Neural progenitor cell (in vitro differentiated cells): ENCODE measurements around the gene PFDN4. TPM values are rescaled to one million over a fixed set of nuclear protein-coding genes. Genes with fewer than 3 reads are reported as not detected.

Experiments used
- DNase-seq: peaks from one replicate; pipeline ENCODE4 v3.0.0-alpha.2; 2016; ENCODE audit warnings: low spot score
- H2AFZ ChIP-seq: fragments of 200-600 bp; sonication (generic); replicated peaks from 2 replicates; pipeline ENCODE4 v1.6.1; 2016; ENCODE audit warnings: antibody characterized with exemption
- H3F3A ChIP-seq: fragments of 200-600 bp; sonication (generic); 2 replicates; pipeline ENCODE4 v1.6.1; 2016; ENCODE audit warnings: antibody characterized with exemption, low read depth
- H3K27ac ChIP-seq: fragments of 200-600 bp; sonication (generic); 2 replicates; pipeline ENCODE4 v1.5.1; 2016; ENCODE audit warnings: mild to moderate bottlenecking
- H3K27me3 ChIP-seq: fragments of 200-600 bp; sonication (generic); 2 replicates; pipeline ENCODE4 v1.6.1; 2016; ENCODE audit warnings: mild to moderate bottlenecking, moderate library complexity
- H3K36me3 ChIP-seq: fragments of 200-600 bp; sonication (generic); 2 replicates; pipeline ENCODE4 v1.5.1; 2016
- H3K4me1 ChIP-seq: fragments of 200-600 bp; sonication (generic); 2 replicates; pipeline ENCODE4 v1.6.1; 2016; ENCODE audit warnings: mixed run types
- H3K4me2 ChIP-seq: fragments of 200-600 bp; sonication (generic); 2 replicates; pipeline ENCODE4 v1.6.1; 2016
- H3K4me3 ChIP-seq: fragments of 200-600 bp; sonication (generic); 2 replicates; pipeline ENCODE4 v1.5.1; 2016
- H3K79me2 ChIP-seq: fragments of 200-600 bp; sonication (generic); 2 replicates; pipeline ENCODE4 v1.6.1; 2016; ENCODE audit warnings: low read depth
- H3K9ac ChIP-seq: fragments of 200-600 bp; sonication (generic); 2 replicates; pipeline ENCODE4 v1.6.1; 2016
- H3K9me3 ChIP-seq: fragments of 200-600 bp; sonication (generic); 2 replicates; pipeline ENCODE4 v1.5.1; 2016; ENCODE audit warnings: low read depth
- H4K20me1 ChIP-seq: fragments of 200-600 bp; sonication (generic); 2 replicates; pipeline ENCODE4 v1.6.1; 2016; ENCODE audit warnings: low read depth
- H3K27ac Mint-ChIP-seq: 3 replicates; pipeline ENCODE4 v1.8.0; 2021; ENCODE audit warnings: mixed read lengths
- H3K27me3 Mint-ChIP-seq: 2 replicates; pipeline ENCODE4 v1.8.0; 2022; ENCODE audit warnings: low read depth, mild to moderate bottlenecking, inconsistent platforms, moderate library complexity, mixed read lengths; ENCODE audit not compliant: insufficient read depth
- H3K36me3 Mint-ChIP-seq: 3 replicates; pipeline ENCODE4 v1.8.0; 2021; ENCODE audit warnings: mixed read lengths
- H3K4me1 Mint-ChIP-seq: 3 replicates; pipeline ENCODE4 v1.8.0; 2021; ENCODE audit warnings: mixed read lengths
- H3K4me3 Mint-ChIP-seq: 3 replicates; pipeline ENCODE4 v1.8.0; 2021; ENCODE audit warnings: mild to moderate bottlenecking, moderate library complexity, mixed read lengths
- H3K9me3 Mint-ChIP-seq: 3 replicates; pipeline ENCODE4 v1.8.0; 2020; ENCODE audit warnings: mixed read lengths
- EZH2 ChIP-seq: fragments of 200-600 bp; sonication (generic); IDR thresholded peaks from 2 replicates; pipeline ENCODE4 v1.6.1; 2017; ENCODE audit warnings: antibody characterized with exemption, mild to moderate bottlenecking, moderate library complexity
- EZH2phosphoT487 ChIP-seq: fragments of 200-600 bp; sonication (generic); IDR thresholded peaks from 2 replicates; pipeline ENCODE4 v1.6.1; 2017; ENCODE audit warnings: antibody characterized with exemption
- total RNA-seq: library from RNA; depleted of rRNA; stranded (reverse); fragments of >200 nt; gene quantifications from 2 replicates; pipeline ENCODE4 v1.2.3, GENCODE V29; 2015; ENCODE audit warnings: low replicate concordance
- TF ChIP-seq, protein P1 (sequence below): fragments of 200-600 bp; sonication (generic); IDR thresholded peaks from 2 replicates; pipeline ENCODE4 v1.5.1; 2017; ENCODE audit warnings: antibody characterized with exemption, mild to moderate bottlenecking

Gene PFDN4
- total RNA-seq, 1 donor from 2014 or later: 597 TPM

DNA sequence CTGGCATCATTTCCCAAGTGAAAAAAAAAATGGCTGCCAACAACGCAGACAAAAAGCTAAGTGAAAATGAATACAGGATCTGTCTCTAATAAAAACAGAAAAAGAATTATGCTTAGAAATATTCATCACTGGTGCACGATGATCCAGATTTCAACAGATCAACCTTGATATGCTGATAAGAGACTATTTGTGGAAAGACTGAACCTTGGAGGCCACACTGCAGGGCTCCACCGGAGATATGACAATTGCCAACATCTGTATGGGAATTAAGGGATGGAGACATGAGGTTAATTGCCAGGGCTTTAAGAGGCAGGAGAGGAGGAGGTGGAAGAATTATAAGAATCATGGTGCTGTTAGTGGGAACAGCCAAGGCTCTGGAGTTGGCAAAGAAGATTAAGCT, 48.3 kb downstream of the PFDN4 start:
- Mint-ChIP-seq H3K36me3 (peaks cover under 1% of the 10 kb centered on the region), H3K27me3 (peaks cover 2% of the 10 kb centered on the region), H3K9me3 (peaks cover under 1% of the 10 kb centered on the region), H3K4me1 (peaks cover 12% of the 10 kb centered on the region), H3K27ac (no peak overlapping the region), H3K4me3 (no peak overlapping the region)
- no peaks in the 10 kb centered on the region for H3K4me1 ChIP-seq
- no peak overlapping the region for H3K4me2 ChIP-seq
- no peaks in the 10 kb centered on the region for H3K79me2 ChIP-seq
- no peak for DNase-seq
- no peaks in the 10 kb centered on the region for H4K20me1 ChIP-seq
- H3F3A ChIP-seq: no peaks in the 10 kb centered on the region
- H3K4me3 ChIP-seq: no peak overlapping the region
- no peaks in the 10 kb centered on the region for H3K36me3 ChIP-seq
- no peak overlapping the region for H3K9ac ChIP-seq
- no peaks in the 10 kb centered on the region for H3K27me3 ChIP-seq
- no peak for TF ChIP-seq EZH2
- no peak for TF ChIP-seq EZH2phosphoT487
- TF ChIP-seq, protein P1, sequence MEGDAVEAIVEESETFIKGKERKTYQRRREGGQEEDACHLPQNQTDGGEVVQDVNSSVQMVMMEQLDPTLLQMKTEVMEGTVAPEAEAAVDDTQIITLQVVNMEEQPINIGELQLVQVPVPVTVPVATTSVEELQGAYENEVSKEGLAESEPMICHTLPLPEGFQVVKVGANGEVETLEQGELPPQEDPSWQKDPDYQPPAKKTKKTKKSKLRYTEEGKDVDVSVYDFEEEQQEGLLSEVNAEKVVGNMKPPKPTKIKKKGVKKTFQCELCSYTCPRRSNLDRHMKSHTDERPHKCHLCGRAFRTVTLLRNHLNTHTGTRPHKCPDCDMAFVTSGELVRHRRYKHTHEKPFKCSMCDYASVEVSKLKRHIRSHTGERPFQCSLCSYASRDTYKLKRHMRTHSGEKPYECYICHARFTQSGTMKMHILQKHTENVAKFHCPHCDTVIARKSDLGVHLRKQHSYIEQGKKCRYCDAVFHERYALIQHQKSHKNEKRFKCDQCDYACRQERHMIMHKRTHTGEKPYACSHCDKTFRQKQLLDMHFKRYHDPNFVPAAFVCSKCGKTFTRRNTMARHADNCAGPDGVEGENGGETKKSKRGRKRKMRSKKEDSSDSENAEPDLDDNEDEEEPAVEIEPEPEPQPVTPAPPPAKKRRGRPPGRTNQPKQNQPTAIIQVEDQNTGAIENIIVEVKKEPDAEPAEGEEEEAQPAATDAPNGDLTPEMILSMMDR: no peak
- no peak overlapping the region for H2AFZ ChIP-seq
- H3K27ac ChIP-seq: no peak overlapping the region
- H3K9me3 ChIP-seq: no peaks in the 10 kb centered on the region

DNA sequence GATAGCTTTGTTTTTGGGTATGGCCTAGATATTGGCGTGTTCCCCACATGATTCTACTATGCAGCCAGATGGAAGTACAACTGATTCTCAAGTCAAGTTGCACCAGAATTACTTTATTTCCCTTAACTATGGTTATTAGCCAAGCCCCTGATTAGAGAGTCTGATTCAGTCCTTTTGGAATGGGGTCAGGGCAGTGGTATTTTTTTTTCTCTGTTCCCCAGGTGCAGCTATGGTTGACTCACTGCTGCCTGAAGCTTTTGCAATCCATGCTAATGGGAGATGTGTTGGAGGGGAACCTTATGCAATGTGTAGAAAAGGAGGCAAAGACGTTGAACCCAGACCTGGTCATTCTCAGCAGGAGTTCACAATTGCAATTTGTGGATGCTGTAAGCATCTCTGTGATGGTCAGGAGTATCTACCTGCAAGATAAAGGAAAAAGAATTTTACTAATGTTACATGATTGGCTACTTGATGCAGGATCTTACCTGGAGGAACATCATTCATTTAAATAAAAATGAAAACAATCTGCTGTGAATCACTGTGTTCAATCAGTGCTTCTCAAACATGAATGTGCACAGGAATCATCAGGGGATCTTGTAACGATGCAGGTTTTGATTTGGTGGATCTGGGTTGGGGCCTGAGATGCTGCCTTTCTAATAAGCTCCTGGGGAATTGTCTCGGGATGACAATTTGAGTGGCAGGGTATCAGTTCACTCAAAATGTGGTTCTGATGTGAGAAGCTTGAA, 49.4 kb downstream of the PFDN4 start:
- peaks cover 2% of the 10 kb centered on the region for H3K27me3 Mint-ChIP-seq
- peaks cover 11% of the 10 kb centered on the region for H3K4me1 Mint-ChIP-seq
- Histone ChIP-seq H2AFZ (no peak overlapping the region), H3F3A (no peaks in the 10 kb centered on the region), H3K79me2 (no peaks in the 10 kb centered on the region), H3K9ac (no peak overlapping the region), H3K4me3 (no peak overlapping the region), H3K36me3 (no peaks in the 10 kb centered on the region), H3K9me3 (no peaks in the 10 kb centered on the region), H3K4me2 (no peak overlapping the region), H3K27ac (no peak overlapping the region), H3K27me3 (no peaks in the 10 kb centered on the region), H3K4me1 (no peaks in the 10 kb centered on the region), H4K20me1 (no peaks in the 10 kb centered on the region)
- H3K27ac Mint-ChIP-seq: no peak overlapping the region
- no peaks in the 10 kb centered on the region for H3K9me3 Mint-ChIP-seq
- no peak overlapping the region for H3K4me3 Mint-ChIP-seq
- TF ChIP-seq, protein P1: no peak
- TF ChIP-seq EZH2 (no peak), EZH2phosphoT487 (no peak)
- DNase-seq: no peak
- H3K36me3 Mint-ChIP-seq: no peaks in the 10 kb centered on the region

DNA sequence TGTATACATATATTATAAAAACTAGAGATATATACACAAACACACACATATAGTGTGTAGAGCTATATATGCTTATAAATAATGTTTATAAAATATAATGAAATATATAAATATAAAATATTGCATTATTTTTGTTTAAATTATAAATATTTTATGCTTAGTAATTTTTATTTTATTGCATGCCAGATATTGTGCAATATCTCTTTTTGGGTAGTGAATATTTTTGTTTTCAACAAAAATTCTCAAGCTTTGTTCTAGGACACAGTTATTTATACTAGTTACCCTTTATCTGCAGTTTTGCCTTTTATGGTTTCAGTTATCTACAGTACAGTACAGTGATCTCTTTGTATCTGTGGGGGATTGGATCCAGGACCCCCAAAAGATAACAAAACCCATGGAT, 52.2 kb downstream of the PFDN4 start:
- H3K36me3 Mint-ChIP-seq: no peaks in the 10 kb centered on the region
- Histone ChIP-seq H2AFZ (no peak overlapping the region), H3K27ac (no peak overlapping the region), H3K4me1 (no peaks in the 10 kb centered on the region), H3F3A (no peaks in the 10 kb centered on the region), H3K79me2 (no peaks in the 10 kb centered on the region), H3K9me3 (no peaks in the 10 kb centered on the region), H4K20me1 (no peaks in the 10 kb centered on the region), H3K4me3 (no peak overlapping the region), H3K36me3 (no peaks in the 10 kb centered on the region), H3K4me2 (no peak overlapping the region), H3K9ac (no peak overlapping the region), H3K27me3 (no peaks in the 10 kb centered on the region)
- peaks cover 17% of the 10 kb centered on the region for H3K4me1 Mint-ChIP-seq
- no peak overlapping the region for H3K4me3 Mint-ChIP-seq
- H3K9me3 Mint-ChIP-seq: no peaks in the 10 kb centered on the region
- TF ChIP-seq, protein P1: no peak
- TF ChIP-seq EZH2 (no peak), EZH2phosphoT487 (no peak)
- H3K27me3 Mint-ChIP-seq: no peaks in the 10 kb centered on the region
- H3K27ac Mint-ChIP-seq: no peak overlapping the region
- DNase-seq: no peak
